HepG2 (cell line): ENCODE data around the gene LSM12. TPM values are rescaled to one million over a fixed set of nuclear protein-coding genes. Genes with fewer than 3 reads are reported as not detected.

Source experiments
- BHLHE40 ChIP-seq: IDR thresholded peaks from 2 replicates; pipeline ENCODE4 v1.6.1; 2011; ENCODE audit warnings: low read length, improper control_type of control experiment
- CBX1 ChIP-seq: IDR thresholded peaks from one replicate; pipeline ENCODE4 v1.6.1; 2016; ENCODE audit warnings: antibody characterized with exemption, low read depth
- ETV5 ChIP-seq: IDR thresholded peaks from 2 replicates; pipeline ENCODE4 v1.6.1; 2018; ENCODE audit warnings: missing biosample characterization, missing genetic modification reagents, inconsistent platforms, borderline replicate concordance
- HNRNPH1 ChIP-seq: fragments of 200-400 bp; formaldehyde crosslinking; optimal IDR thresholded peaks from 2 replicates; pipeline ENCODE3; 2017; ENCODE audit warnings: mild to moderate bottlenecking, low read depth, low read length
- MED1 ChIP-seq: sonication (generic); formaldehyde crosslinking; IDR thresholded peaks from 2 replicates; pipeline ENCODE4 v1.4.0; 2020; ENCODE audit warnings: missing genetic modification reagents
- RFX3 ChIP-seq: IDR thresholded peaks from 2 replicates; pipeline ENCODE4 v1.6.1; 2016; ENCODE audit warnings: missing biosample characterization, missing genetic modification reagents
- SMAD3 ChIP-seq: sonication (generic); formaldehyde crosslinking; IDR thresholded peaks from 2 replicates; pipeline ENCODE4 v1.4.0; 2020; ENCODE audit warnings: missing genetic modification reagents
- THRA ChIP-seq: sonication (generic); formaldehyde crosslinking; IDR thresholded peaks from 2 replicates; pipeline ENCODE4 v1.4.0; 2020; ENCODE audit warnings: missing genetic modification reagents, borderline replicate concordance
- ZEB1 ChIP-seq: IDR thresholded peaks from 2 replicates; pipeline ENCODE4 v1.6.1; 2012; ENCODE audit warnings: mild to moderate bottlenecking, low read depth, inconsistent platforms; ENCODE audit not compliant: insufficient replicate concordance
- ZFP90 ChIP-seq: sonication (generic); formaldehyde crosslinking; IDR thresholded peaks from 2 replicates; pipeline ENCODE4 v1.8.0; 2022; ENCODE audit warnings: missing genetic modification reagents, mild to moderate bottlenecking, inconsistent platforms, borderline replicate concordance
- ZNF235 ChIP-seq: sonication (generic); formaldehyde crosslinking; IDR thresholded peaks from 2 replicates; pipeline ENCODE4 v1.8.1; 2023; ENCODE audit warnings: mild to moderate bottlenecking, missing genetic modification reagents, borderline replicate concordance
- ZNF282 ChIP-seq: fragments of 450-650 bp; IDR thresholded peaks from 2 replicates; pipeline ENCODE4 v1.6.1; 2018; ENCODE audit not compliant: partially characterized antibody
- ZNF562 ChIP-seq: sonication (generic); formaldehyde crosslinking; IDR thresholded peaks from 2 replicates; pipeline ENCODE4 v1.8.0; 2022; ENCODE audit warnings: missing genetic modification reagents, borderline replicate concordance
- ZNF569 ChIP-seq: sonication (generic); formaldehyde crosslinking; IDR thresholded peaks from 2 replicates; pipeline ENCODE4 v1.5.0; 2020; ENCODE audit warnings: mild to moderate bottlenecking, missing genetic modification reagents, moderate library complexity, borderline replicate concordance
- ZNF703 ChIP-seq: sonication (generic); formaldehyde crosslinking; IDR thresholded peaks from 2 replicates; pipeline ENCODE4 v1.5.1; 2020; ENCODE audit warnings: missing genetic modification reagents, mild to moderate bottlenecking, moderate library complexity, borderline replicate concordance
- ZNF710 ChIP-seq: sonication (generic); formaldehyde crosslinking; IDR thresholded peaks from 2 replicates; pipeline ENCODE4 v1.5.0; 2020; ENCODE audit warnings: mild to moderate bottlenecking, missing genetic modification reagents, borderline replicate concordance
- ZNF747 ChIP-seq: sonication (generic); formaldehyde crosslinking; IDR thresholded peaks from 2 replicates; pipeline ENCODE4 v1.8.1; 2023; ENCODE audit warnings: missing genetic modification reagents, mild to moderate bottlenecking, borderline replicate concordance
- ZNF766 ChIP-seq: sonication (generic); formaldehyde crosslinking; IDR thresholded peaks from 2 replicates; pipeline ENCODE4 v1.5.0; 2020; ENCODE audit warnings: missing genetic modification reagents, borderline replicate concordance
- ZNF879 ChIP-seq: sonication (generic); formaldehyde crosslinking; IDR thresholded peaks from 2 replicates; pipeline ENCODE4 v1.8.1; 2023; ENCODE audit warnings: missing genetic modification reagents
- ZSCAN12 ChIP-seq: sonication (generic); formaldehyde crosslinking; IDR thresholded peaks from 2 replicates; pipeline ENCODE4 v1.9.0; 2021; ENCODE audit warnings: mild to moderate bottlenecking, missing genetic modification reagents
- polyA plus RNA-seq, 8 experiments: library from polyadenylated mRNA; depleted of rRNA in 3 of 8; stranded (reverse) in 7 of 8; unstranded in 1 of 8; fragments of >200 nt; fragmentation: Illumina TruSeq in 4 of 8; extraction: Trizol in 4 of 8; gene quantifications; 2 replicates each; pipeline versions ENCODE4 v1.2.1 to v1.2.3, GENCODE V29; 2011 to 2016; ENCODE audit warnings: low read depth in 4 of 8, missing spikeins in 1 of 8, mixed read lengths in 1 of 8; ENCODE audit not compliant: insufficient read depth in 1 of 8
- total RNA-seq, 5 experiments: library from RNA; depleted of rRNA; stranded (reverse); fragments of >200 nt; fragmentation: Illumina TruSeq; extraction: Trizol; gene quantifications; 2 replicates each; pipeline ENCODE4 v1.2.3, GENCODE V29; 2016; ENCODE audit warnings: low read depth in 1 of 5
- TF ChIP-seq, protein P1 (sequence below): sonication (generic); formaldehyde crosslinking; IDR thresholded peaks from 2 replicates; pipeline ENCODE4 v1.4.0; 2020; ENCODE audit warnings: low read depth, mild to moderate bottlenecking, missing genetic modification reagents
- TF ChIP-seq, protein P2 (sequence below): sonication (generic); formaldehyde crosslinking; IDR thresholded peaks from 2 replicates; pipeline ENCODE4 v1.4.0; 2020; ENCODE audit warnings: missing genetic modification reagents, low read depth, mild to moderate bottlenecking, borderline replicate concordance
- TF ChIP-seq, protein P3 (sequence below): sonication (generic); formaldehyde crosslinking; IDR thresholded peaks from 2 replicates; pipeline ENCODE4 v1.4.0; 2020; ENCODE audit warnings: mild to moderate bottlenecking, missing genetic modification reagents

LSM12 gene
- total and polyA plus RNA-seq, 2 of the 13 experiments (the other 11 are each of a cell fraction or from before 2014, with no cell fraction given): 52.8 to 55.7 TPM

- TF ChIP-seq BHLHE40 (peak; percentile 22; the same call in 1 of the 2 replicates), ZNF235 (CRISPR knock-in tag) (no peak), ZNF879 (no peak), ZNF710 (CRISPR knock-in tag) (no peak; the same call in 1 of the 2 replicates), ZSCAN12 (no peak), ZEB1 (no peak), ZNF562 (no peak), ZNF747 (CRISPR knock-in tag) (no peak), RFX3 (CRISPR knock-in tag) (no peak), ZFP90 (peak; percentile 72; the same call in 1 of the 2 replicates), HNRNPH1 (no peak), ZNF569 (CRISPR knock-in tag) (no peak), MED1 (CRISPR knock-in tag) (no peak), THRA (CRISPR knock-in tag) (no peak), SMAD3 (no peak), ZNF703 (0 out of 2 replicates have a peak, but pooled peaks have one; percentile 24), CBX1 (no peak), ETV5 (CRISPR knock-in tag) (no peak; the same call in 1 of the 2 replicates), ZNF282 (no peak), ZNF766 (no peak)
- TF ChIP-seq, protein P1, sequence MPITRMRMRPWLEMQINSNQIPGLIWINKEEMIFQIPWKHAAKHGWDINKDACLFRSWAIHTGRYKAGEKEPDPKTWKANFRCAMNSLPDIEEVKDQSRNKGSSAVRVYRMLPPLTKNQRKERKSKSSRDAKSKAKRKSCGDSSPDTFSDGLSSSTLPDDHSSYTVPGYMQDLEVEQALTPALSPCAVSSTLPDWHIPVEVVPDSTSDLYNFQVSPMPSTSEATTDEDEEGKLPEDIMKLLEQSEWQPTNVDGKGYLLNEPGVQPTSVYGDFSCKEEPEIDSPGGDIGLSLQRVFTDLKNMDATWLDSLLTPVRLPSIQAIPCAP (CRISPR knock-in tag): no peak
- TF ChIP-seq, protein P2, sequence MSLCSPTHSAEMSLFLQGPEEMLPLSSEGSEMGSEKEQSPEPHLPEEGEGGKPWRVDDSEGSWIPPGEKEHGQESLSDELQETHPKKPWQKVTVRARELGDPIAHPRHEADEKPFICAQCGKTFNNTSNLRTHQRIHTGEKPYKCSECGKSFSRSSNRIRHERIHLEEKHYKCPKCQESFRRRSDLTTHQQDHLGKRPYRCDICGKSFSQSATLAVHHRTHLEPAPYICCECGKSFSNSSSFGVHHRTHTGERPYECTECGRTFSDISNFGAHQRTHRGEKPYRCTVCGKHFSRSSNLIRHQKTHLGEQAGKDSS (CRISPR knock-in tag): peak; percentile 76; the same call in 1 of the 2 replicates
- TF ChIP-seq, protein P3, sequence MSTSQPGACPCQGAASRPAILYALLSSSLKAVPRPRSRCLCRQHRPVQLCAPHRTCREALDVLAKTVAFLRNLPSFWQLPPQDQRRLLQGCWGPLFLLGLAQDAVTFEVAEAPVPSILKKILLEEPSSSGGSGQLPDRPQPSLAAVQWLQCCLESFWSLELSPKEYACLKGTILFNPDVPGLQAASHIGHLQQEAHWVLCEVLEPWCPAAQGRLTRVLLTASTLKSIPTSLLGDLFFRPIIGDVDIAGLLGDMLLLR (CRISPR knock-in tag): peak; percentile 62; the same call in 1 of the 2 replicates
Measured at GRCh38 chr17:44066204-44066930, at the start of gene LSM12 (continued).
